HEK293 (cell line): ENCODE results near the gene ENOX2.

Experiments used
- CTCF ChIA-PET: fragments of 350-600 bp; formaldehyde crosslinking; extraction: SDS; loops from one replicate; lab custom pipeline; 2021; ENCODE audit warnings: antibody characterized with exemption; lab: Yijun Ruan, JAX
- POLR2A ChIA-PET: fragments of 300-600 bp; formaldehyde crosslinking; extraction: SDS; loops from one replicate; lab custom pipeline; 2020; ENCODE audit warnings: antibody characterized with exemption, inconsistent platforms; lab: Yijun Ruan, JAX
- H3K27ac ChIP-seq: fragments of 200-500 bp; sonication (Bioruptor generic); 2 replicates; pipeline ENCODE4 v1.5.1; 2014; ENCODE audit warnings: low read depth, low read length, control low read depth, inconsistent platforms; ENCODE audit errors: extremely low read depth
- H3K36me3 ChIP-seq, 2 experiments: fragments of 200-500 bp in 1 of 2; sonication (Bioruptor generic) in 1 of 2; 1 replicate in 1 of 2; 2 replicates in 1 of 2; pipeline ENCODE4 v1.5.1; 2014 to 2017; ENCODE audit warnings: inconsistent platforms in 2 of 2, low read length in 2 of 2; ENCODE audit not compliant: control insufficient read depth in 2 of 2, insufficient read depth in 1 of 2
- H3K4me1 ChIP-seq: fragments of 200-500 bp; sonication (Bioruptor generic); 2 replicates; pipeline ENCODE4 v1.5.1; 2014; ENCODE audit warnings: mild to moderate bottlenecking, low read length, inconsistent platforms; ENCODE audit not compliant: control insufficient read depth, insufficient read depth
- H3K4me3 ChIP-seq: 2 replicates; pipeline ENCODE4 v1.5.1; 2011; ENCODE audit warnings: low read depth, mild to moderate bottlenecking, control low read depth, low read length, moderate library complexity
- H3K9me3 ChIP-seq: fragments of 200-500 bp; sonication (Bioruptor generic); 2 replicates; pipeline ENCODE4 v1.5.1; 2014; ENCODE audit warnings: low read depth, low read length, inconsistent platforms; ENCODE audit not compliant: control insufficient read depth, insufficient read depth
- GLI2 ChIP-seq: fragments of 450-650 bp; formaldehyde crosslinking; IDR thresholded peaks from 2 replicates; pipeline ENCODE4; 2017; ENCODE audit warnings: missing biosample characterization, missing genetic modification characterization, low read depth, borderline replicate concordance
- IKZF3 ChIP-seq: fragments of 450-650 bp; IDR thresholded peaks from 2 replicates; pipeline ENCODE4 v1.5.0; 2018; ENCODE audit warnings: missing biosample characterization, mild to moderate bottlenecking, missing genetic modification characterization, moderate library complexity
- OVOL3 ChIP-seq: fragments of 450-650 bp; formaldehyde crosslinking; IDR thresholded peaks from 2 replicates; pipeline ENCODE4 v1.5.1; 2016; ENCODE audit warnings: missing biosample characterization, missing genetic modification characterization
- SCRT1 ChIP-seq: fragments of 450-650 bp; formaldehyde crosslinking; IDR thresholded peaks from 2 replicates; pipeline ENCODE4 v1.5.1; 2016; ENCODE audit warnings: missing biosample characterization, missing genetic modification characterization, borderline replicate concordance
- ZBTB7A ChIP-seq: fragments of 450-650 bp; formaldehyde crosslinking; IDR thresholded peaks from 2 replicates; pipeline ENCODE4 v1.5.1; 2016; ENCODE audit warnings: low read depth, missing biosample characterization, missing genetic modification characterization
- ZEB2 ChIP-seq: fragments of 450-650 bp; formaldehyde crosslinking; IDR thresholded peaks from 2 replicates; pipeline ENCODE4 v1.5.1; 2016; ENCODE audit warnings: missing biosample characterization, missing genetic modification characterization
- ZIC2 ChIP-seq: fragments of 450-650 bp; formaldehyde crosslinking; IDR thresholded peaks from 2 replicates; pipeline ENCODE4 v1.5.1; 2016; ENCODE audit warnings: missing biosample characterization, missing genetic modification characterization
- ZNF175 ChIP-seq: fragments of 450-650 bp; formaldehyde crosslinking; IDR thresholded peaks from 2 replicates; pipeline ENCODE4 v1.5.1; 2016; ENCODE audit warnings: missing biosample characterization, missing genetic modification characterization
- ZNF274 ChIP-seq, 2 experiments: fragments of 200-500 bp in 1 of 2; fragments of 450-650 bp in 1 of 2; sonication (Bioruptor generic) in 1 of 2; formaldehyde crosslinking in 1 of 2; IDR thresholded peaks; 2 replicates each; pipeline versions ENCODE4 v1.5.1 to v1.6.1; 2014 to 2016; ENCODE audit warnings: borderline replicate concordance in 1 of 2, inconsistent platforms in 1 of 2, low read length in 1 of 2, missing biosample characterization in 1 of 2, missing genetic modification characterization in 1 of 2
- ZNF350 ChIP-seq: fragments of 450-650 bp; formaldehyde crosslinking; IDR thresholded peaks from 2 replicates; pipeline ENCODE4 v1.5.0; 2017; ENCODE audit warnings: missing biosample characterization, mild to moderate bottlenecking, missing genetic modification characterization
- ZNF391 ChIP-seq: fragments of 450-650 bp; formaldehyde crosslinking; IDR thresholded peaks from 2 replicates; pipeline ENCODE4 v1.5.1; 2016; ENCODE audit warnings: low read depth, missing biosample characterization, missing genetic modification characterization, borderline replicate concordance
- ZNF398 ChIP-seq: fragments of 450-650 bp; formaldehyde crosslinking; IDR thresholded peaks from 2 replicates; pipeline ENCODE4 v1.5.1; 2017; ENCODE audit warnings: missing biosample characterization, missing genetic modification characterization
- ZNF416 ChIP-seq: fragments of 450-650 bp; formaldehyde crosslinking; IDR thresholded peaks from 2 replicates; pipeline ENCODE4 v1.5.1; 2016; ENCODE audit warnings: missing biosample characterization, missing genetic modification characterization
- ZNF423 ChIP-seq: fragments of 450-650 bp; formaldehyde crosslinking; IDR thresholded peaks from 2 replicates; pipeline ENCODE4 v1.5.1; 2016; ENCODE audit warnings: missing biosample characterization, missing genetic modification characterization
- ZNF514 ChIP-seq: fragments of 450-650 bp; formaldehyde crosslinking; IDR thresholded peaks from 2 replicates; pipeline ENCODE4 v1.5.1; 2016; ENCODE audit warnings: missing biosample characterization, missing genetic modification characterization
- ZNF654 ChIP-seq: fragments of 450-650 bp; formaldehyde crosslinking; IDR thresholded peaks from 2 replicates; pipeline ENCODE4 v1.5.1; 2016; ENCODE audit warnings: low read depth, missing biosample characterization, missing genetic modification characterization
- ZNF701 ChIP-seq: fragments of 450-650 bp; formaldehyde crosslinking; IDR thresholded peaks from 2 replicates; pipeline ENCODE4 v1.5.1; 2016; ENCODE audit warnings: missing biosample characterization, missing genetic modification characterization
- ZNF776 ChIP-seq: fragments of 450-650 bp; formaldehyde crosslinking; IDR thresholded peaks from 2 replicates; pipeline ENCODE4 v1.5.0; 2017; ENCODE audit warnings: missing biosample characterization, missing genetic modification characterization, borderline replicate concordance
- ZNF792 ChIP-seq: fragments of 450-650 bp; formaldehyde crosslinking; IDR thresholded peaks from 2 replicates; pipeline ENCODE4 v1.5.1; 2016; ENCODE audit warnings: missing biosample characterization, missing genetic modification characterization
- TF ChIP-seq, protein P1 (sequence below): fragments of 450-650 bp; formaldehyde crosslinking; IDR thresholded peaks from 2 replicates; pipeline ENCODE4 v1.5.1; 2016; ENCODE audit warnings: missing biosample characterization, missing genetic modification characterization
- TF ChIP-seq, protein P2 (sequence below): fragments of 450-650 bp; formaldehyde crosslinking; IDR thresholded peaks from 2 replicates; pipeline ENCODE4 v1.5.1; 2016; ENCODE audit warnings: missing biosample characterization, missing genetic modification characterization

The ENOX2 gene

GRCh38 chrX:130594453-130594916, 308.5 kb downstream of the ENOX2 start (continued):
- TF ChIP-seq ZEB2 (tag by site-specific recombination): no peak
- TF ChIP-seq ZNF701 (tag by site-specific recombination): no peak
- no peak for TF ChIP-seq ZNF776 (tag by site-specific recombination)
- no peak for TF ChIP-seq ZBTB7A (tag by site-specific recombination)
- TF ChIP-seq ZNF654: no peak
- TF ChIP-seq, protein P1, sequence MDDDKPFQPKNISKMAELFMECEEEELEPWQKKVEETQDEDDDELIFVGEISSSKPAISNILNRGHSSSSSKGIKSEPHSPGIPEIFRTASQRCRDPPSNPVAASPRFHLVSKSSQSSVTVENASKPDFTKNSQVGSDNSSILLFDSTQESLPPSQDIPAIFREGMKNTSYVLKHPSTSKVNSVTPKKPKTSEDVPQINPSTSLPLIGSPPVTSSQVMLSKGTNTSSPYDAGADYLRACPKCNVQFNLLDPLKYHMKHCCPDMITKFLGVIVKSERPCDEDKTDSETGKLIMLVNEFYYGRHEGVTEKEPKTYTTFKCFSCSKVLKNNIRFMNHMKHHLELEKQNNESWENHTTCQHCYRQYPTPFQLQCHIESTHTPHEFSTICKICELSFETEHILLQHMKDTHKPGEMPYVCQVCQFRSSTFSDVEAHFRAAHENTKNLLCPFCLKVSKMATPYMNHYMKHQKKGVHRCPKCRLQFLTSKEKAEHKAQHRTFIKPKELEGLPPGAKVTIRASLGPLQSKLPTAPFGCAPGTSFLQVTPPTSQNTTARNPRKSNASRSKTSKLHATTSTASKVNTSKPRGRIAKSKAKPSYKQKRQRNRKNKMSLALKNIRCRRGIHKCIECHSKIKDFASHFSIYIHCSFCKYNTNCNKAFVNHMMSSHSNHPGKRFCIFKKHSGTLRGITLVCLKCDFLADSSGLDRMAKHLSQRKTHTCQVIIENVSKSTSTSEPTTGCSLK (tag by site-specific recombination): no peak
- no peak for TF ChIP-seq ZIC2 (tag by site-specific recombination)
- TF ChIP-seq ZNF398: 0 out of 2 replicates have a peak, but pooled peaks have one; percentile 34
- no peak for TF ChIP-seq ZNF274 (IDR thresholded peaks at IDR 0.05; ENCODE audit: low read length)
- no peak for TF ChIP-seq ZNF274 (tag by site-specific recombination; IDR thresholded peaks at IDR 0.05; ENCODE audit: borderline replicate concordance)
- no peak for TF ChIP-seq ZNF175
- TF ChIP-seq ZNF514 (tag by site-specific recombination): no peak
- TF ChIP-seq ZNF423 (tag by site-specific recombination): no peak
- TF ChIP-seq ZNF792 (tag by site-specific recombination): no peak
- TF ChIP-seq ZNF350 (tag by site-specific recombination): no peak
- TF ChIP-seq, protein P2, sequence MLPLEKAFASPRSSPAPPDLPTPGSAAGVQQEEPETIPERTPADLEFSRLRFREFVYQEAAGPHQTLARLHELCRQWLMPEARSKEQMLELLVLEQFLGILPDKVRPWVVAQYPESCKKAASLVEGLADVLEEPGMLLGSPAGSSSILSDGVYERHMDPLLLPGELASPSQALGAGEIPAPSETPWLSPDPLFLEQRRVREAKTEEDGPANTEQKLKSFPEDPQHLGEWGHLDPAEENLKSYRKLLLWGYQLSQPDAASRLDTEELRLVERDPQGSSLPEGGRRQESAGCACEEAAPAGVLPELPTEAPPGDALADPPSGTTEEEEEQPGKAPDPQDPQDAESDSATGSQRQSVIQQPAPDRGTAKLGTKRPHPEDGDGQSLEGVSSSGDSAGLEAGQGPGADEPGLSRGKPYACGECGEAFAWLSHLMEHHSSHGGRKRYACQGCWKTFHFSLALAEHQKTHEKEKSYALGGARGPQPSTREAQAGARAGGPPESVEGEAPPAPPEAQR (tag by site-specific recombination): no peak

DNA sequence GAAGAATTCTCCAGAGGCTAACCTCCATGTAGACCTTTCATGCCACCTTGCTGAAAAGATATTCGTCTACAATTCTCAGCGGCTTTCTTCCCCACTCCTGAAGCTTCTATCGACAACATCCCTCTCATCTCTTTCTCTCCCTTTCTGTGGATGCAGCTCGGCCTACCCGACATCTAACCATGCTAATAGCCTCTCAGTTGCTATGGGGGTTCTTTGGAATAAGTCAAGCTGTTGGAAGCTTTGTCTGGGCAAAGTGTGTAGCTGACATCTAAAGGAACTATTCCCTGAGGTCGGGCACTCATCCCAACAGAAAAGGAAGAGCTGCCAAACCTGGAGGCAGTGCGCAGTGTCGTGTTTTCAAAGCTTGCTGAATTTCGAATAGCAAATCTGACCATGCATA, 309.1 kb downstream of the ENOX2 start:
- Histone ChIP-seq H3K27ac (no peak overlapping the region), H3K36me3 (no peaks in the 10 kb centered on the region)
- TF ChIP-seq ZNF391 (tag by site-specific recombination) (no peak), IKZF3 (no peak), OVOL3 (no peak), ZNF514 (tag by site-specific recombination) (no peak), SCRT1 (no peak), ZNF416 (tag by site-specific recombination) (no peak), GLI2 (tag by site-specific recombination) (no peak)
- TF ChIP-seq, all 188 proteins: peak for 0
- no peaks in the 10 kb centered on the region for H3K4me1 ChIP-seq
- ChIA-PET CTCF (no interaction called here), POLR2A (no interaction called here)
- no peaks in the 10 kb centered on the region for H3K9me3 ChIP-seq
- no peak overlapping the region for H3K4me3 ChIP-seq
